Suprapubic skin (tissue), 4 donors: Measurements from ENCODE around the gene NUP85. TPM values are rescaled to one million over a fixed set of nuclear protein-coding genes. Genes with fewer than 3 reads are reported as not detected.
"Not testable (repeated sequence)": the region's sequence is repeated elsewhere in the genome, so short reads cannot be mapped to it uniquely, and the experiment has no call there.

Source experiments
- DNase-seq, 2 donors: peaks; one replicate each; pipeline ENCODE4 v3.0.0-alpha.2; 2019; ENCODE audit warnings: low spot score in 2 of 2
- H3K27ac ChIP-seq: fragments of 200-600 bp; sonication (generic); one replicate; pipeline ENCODE4 v1.5.1; 2019
- H3K27me3 ChIP-seq: fragments of 200-600 bp; sonication (generic); one replicate; pipeline ENCODE4 v1.5.1; 2019
- H3K36me3 ChIP-seq: fragments of 200-600 bp; sonication (generic); one replicate; pipeline ENCODE4 v1.5.1; 2019
- H3K4me1 ChIP-seq: fragments of 200-600 bp; sonication (generic); one replicate; pipeline ENCODE4 v1.5.1; 2019
- H3K4me3 ChIP-seq: fragments of 200-600 bp; sonication (generic); one replicate; pipeline ENCODE4 v1.5.1; 2019; ENCODE audit warnings: mild to moderate bottlenecking
- H3K9me3 ChIP-seq: fragments of 200-600 bp; sonication (generic); one replicate; pipeline ENCODE4 v1.5.1; 2019
- CTCF ChIP-seq, 2 donors: fragments of 200-600 bp in 1 of 2; fragments of 450-650 bp in 1 of 2; sonication (generic) in 1 of 2; IDR thresholded peaks; one replicate each; pipeline ENCODE4 v1.5.1; 2016 to 2019; ENCODE audit warnings: antibody characterized with exemption in 2 of 2, mild to moderate bottlenecking in 1 of 2, moderate library complexity in 1 of 2
- EP300 ChIP-seq: sonication (generic); formaldehyde crosslinking; IDR thresholded peaks from one replicate; pipeline ENCODE4 v1.6.1; 2017; ENCODE audit warnings: antibody characterized with exemption
- POLR2A ChIP-seq, 2 donors: fragments of 450-650 bp; IDR thresholded peaks; one replicate each; pipeline ENCODE4 v1.6.1; 2017; ENCODE audit warnings: antibody characterized with exemption in 2 of 2, mild to moderate bottlenecking in 2 of 2, moderate library complexity in 2 of 2
- POLR2AphosphoS5 ChIP-seq, 3 donors: sonication (generic); formaldehyde crosslinking; IDR thresholded peaks; one replicate each; pipeline ENCODE4 v1.6.1; 2017; ENCODE audit warnings: antibody characterized with exemption in 3 of 3
- WGBS: methylation state at CpG from one replicate; pipeline ENCODE4 v1.1.5; 2018; 5-methylcytosine and 5-hydroxymethylcytosine counted together
- total RNA-seq, 4 donors: library from RNA; depleted of rRNA; stranded (reverse); fragments of >200 nt; gene quantifications; one replicate each; pipeline ENCODE4 v1.1.0, GENCODE V29; 2016

NUP85 gene
- total RNA-seq, 4 donors from 2014 or later = 27.3 to 71.7 (median 33.0) TPM

- no peak overlapping the region for H3K27ac ChIP-seq
- H3K36me3 ChIP-seq = no peaks in the 10 kb centered on the region
- H3K9me3 ChIP-seq = no peaks in the 10 kb centered on the region
- TF ChIP-seq POLR2AphosphoS5 (IDR thresholded peaks at IDR 0.05) (no peak), CTCF (IDR thresholded peaks at IDR 0.05) (no peak), EP300 (no peak), POLR2A (IDR thresholded peaks at IDR 0.05) (no peak)
- no peak for DNase-seq
- WGBS = 95% methylated on average over 6 of the region's 6 CpGs
- no peaks in the 10 kb centered on the region for H3K27me3 ChIP-seq
- H3K4me3 ChIP-seq = no peak overlapping the region
- H3K4me1 ChIP-seq = peaks cover under 1% of the 10 kb centered on the region
These were observed 16.9 kb upstream of the NUP85 start for GRCh38 chr17:75188614-75189013.

- no peak for TF ChIP-seq POLR2A (IDR thresholded peaks at IDR 0.05)
- TF ChIP-seq POLR2AphosphoS5 (IDR thresholded peaks at IDR 0.05) = no peak
- no peak for TF ChIP-seq CTCF (IDR thresholded peaks at IDR 0.05)
- TF ChIP-seq EP300 = no peak
- no peak for DNase-seq
- no peak overlapping the region for H3K27ac ChIP-seq
- WGBS = 77% methylated on average over 4 of the region's 4 CpGs
- no peaks in the 10 kb centered on the region for H3K36me3 ChIP-seq
- no peak overlapping the region for H3K4me3 ChIP-seq
- H3K27me3 ChIP-seq = no peaks in the 10 kb centered on the region
- H3K4me1 ChIP-seq = no peaks in the 10 kb centered on the region
- H3K9me3 ChIP-seq = no peaks in the 10 kb centered on the region
These were observed 13.9 kb upstream of the NUP85 start for GRCh38 chr17:75191584-75191983.

GRCh38 chr17:75194879-75195278 is 10.6 kb upstream of the NUP85 start:
- no peak overlapping the region for H3K4me3 ChIP-seq
- no peaks in the 10 kb centered on the region for H3K4me1 ChIP-seq
- H3K9me3 ChIP-seq = no peaks in the 10 kb centered on the region
- DNase-seq = no peak
- TF ChIP-seq POLR2AphosphoS5 (IDR thresholded peaks at IDR 0.05) (no peak), EP300 (no peak), POLR2A (IDR thresholded peaks at IDR 0.05) (no peak), CTCF (IDR thresholded peaks at IDR 0.05) (no peak)
- no peaks in the 10 kb centered on the region for H3K36me3 ChIP-seq
- no peak overlapping the region for H3K27ac ChIP-seq
- WGBS = 85% methylated on average over 4 of the region's 5 CpGs
- H3K27me3 ChIP-seq = no peaks in the 10 kb centered on the region

GRCh38 chr17:75199886-75200618 is 5.4 kb upstream of the NUP85 start:
- no peaks in the 10 kb centered on the region for H3K36me3 ChIP-seq
- H3K27me3 ChIP-seq = no peaks in the 10 kb centered on the region
- peaks cover 11% of the 10 kb centered on the region for H3K4me1 ChIP-seq
- no peaks in the 10 kb centered on the region for H3K9me3 ChIP-seq
- DNase-seq = no peak
- WGBS = 97% methylated on average over 6 of the region's 6 CpGs
- TF ChIP-seq POLR2A (IDR thresholded peaks at IDR 0.05) (no peak), CTCF (IDR thresholded peaks at IDR 0.05) (no peak), POLR2AphosphoS5 (IDR thresholded peaks at IDR 0.05) (no peak)
- H3K4me3 ChIP-seq = no peak overlapping the region
- H3K27ac ChIP-seq = no peak overlapping the region

- Histone ChIP-seq H3K27me3 (no peaks in the 10 kb centered on the region), H3K4me1 (peaks cover 31% of the 10 kb centered on the region), H3K36me3 (peaks cover 16% of the 10 kb centered on the region), H3K27ac (peak overlapping the region; percentile 96), H3K9me3 (no peaks in the 10 kb centered on the region), H3K4me3 (peak overlapping the region; percentile 92)
- no peak for TF ChIP-seq POLR2AphosphoS5 (IDR thresholded peaks at IDR 0.05)
- no peak for TF ChIP-seq POLR2A (IDR thresholded peaks at IDR 0.05)
- no peak for TF ChIP-seq EP300
- TF ChIP-seq CTCF (IDR thresholded peaks at IDR 0.05) = no peak
- no peak for DNase-seq
- 0% methylated on average over 22 of the region's 22 CpGs for WGBS
These were observed 299 bp downstream of the NUP85 start for GRCh38 chr17:75205793-75206163.

- 77% methylated on average over 8 of the region's 8 CpGs for WGBS
- not testable (repeated sequence) for H3K27ac ChIP-seq
- peak overlapping the region; percentile 92 for H3K4me3 ChIP-seq
These were observed 1.6 kb downstream of the NUP85 start for GRCh38 chr17:75207050-75207407.

More at GRCh38 chr17:75207050-75207407, 1.6 kb downstream of the NUP85 start:
- not testable (repeated sequence) for H3K9me3 ChIP-seq, DNase-seq, H3K27me3 ChIP-seq
- Histone ChIP-seq H3K36me3 (peaks cover 28% of the 10 kb centered on the region), H3K4me1 (peaks cover 28% of the 10 kb centered on the region)
